Measurements from ENCODE around the gene STK11IP. TPM values are rescaled to one million over a fixed set of nuclear protein-coding genes. Genes with fewer than 3 reads are reported as not detected.

Gene STK11IP
- total RNA-seq, 1 experiment from 2014 or later = 39.9 TPM

DNA sequence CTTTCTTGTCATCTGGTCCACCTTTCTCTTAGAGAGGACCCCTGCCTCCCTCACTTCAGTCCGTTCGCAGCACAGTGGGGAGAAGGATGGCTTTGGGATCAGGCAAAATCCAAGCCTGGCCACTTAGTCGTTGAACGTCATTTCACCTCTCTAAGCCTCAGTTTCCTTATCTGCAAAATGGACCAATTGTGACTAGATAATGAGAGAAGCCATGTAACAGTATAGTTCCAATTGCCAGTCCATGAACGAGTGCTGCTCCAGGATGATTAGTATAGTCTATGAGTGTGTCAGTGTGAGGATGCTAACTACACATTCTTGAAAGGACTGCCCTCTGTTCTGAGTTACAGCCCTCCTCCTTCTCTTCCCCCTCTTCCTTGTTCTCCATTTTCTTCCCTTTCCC is 24.5 kb upstream of the STK11IP start:
- CTCF ChIA-PET = interaction anchor here (0.6 to 4.8 kb wide), 3 partner anchors 12 to 122 kb away, joined by 3 to 66 read pairs (median 4); no protein-coding TSS in a partner anchor
- POLR2A ChIA-PET = no interaction called here
- no peak for TF ChIP-seq FOXJ3 (CRISPR knock-in tag; IDR thresholded peaks at IDR 0.05; ENCODE audit: borderline replicate concordance)
- TF ChIP-seq ZNF121 (CRISPR knock-in tag; IDR thresholded peaks at IDR 0.05) = no peak
- TF ChIP-seq SMAD3 (CRISPR knock-in tag; IDR thresholded peaks at IDR 0.05; ENCODE audit: borderline replicate concordance) = no peak
- TF ChIP-seq TCF7 (CRISPR knock-in tag; IDR thresholded peaks at IDR 0.05; ENCODE audit: low read depth) = no peak
- ATAC-seq (no peak), DNase-seq (ENCODE audit: low spot score) (no peak)
- peaks cover 67% of the 10 kb centered on the region for H3K4me1 Mint-ChIP-seq
- no peak overlapping the region for H3K4me3 Mint-ChIP-seq
- H3K36me3 Mint-ChIP-seq = peaks cover 15% of the 10 kb centered on the region
- H3K27me3 Mint-ChIP-seq (ENCODE audit: low read depth) = peaks cover 32% of the 10 kb centered on the region
- H3K9me3 Mint-ChIP-seq = no peaks in the 10 kb centered on the region
- no peak overlapping the region for H3K27ac Mint-ChIP-seq

DNA sequence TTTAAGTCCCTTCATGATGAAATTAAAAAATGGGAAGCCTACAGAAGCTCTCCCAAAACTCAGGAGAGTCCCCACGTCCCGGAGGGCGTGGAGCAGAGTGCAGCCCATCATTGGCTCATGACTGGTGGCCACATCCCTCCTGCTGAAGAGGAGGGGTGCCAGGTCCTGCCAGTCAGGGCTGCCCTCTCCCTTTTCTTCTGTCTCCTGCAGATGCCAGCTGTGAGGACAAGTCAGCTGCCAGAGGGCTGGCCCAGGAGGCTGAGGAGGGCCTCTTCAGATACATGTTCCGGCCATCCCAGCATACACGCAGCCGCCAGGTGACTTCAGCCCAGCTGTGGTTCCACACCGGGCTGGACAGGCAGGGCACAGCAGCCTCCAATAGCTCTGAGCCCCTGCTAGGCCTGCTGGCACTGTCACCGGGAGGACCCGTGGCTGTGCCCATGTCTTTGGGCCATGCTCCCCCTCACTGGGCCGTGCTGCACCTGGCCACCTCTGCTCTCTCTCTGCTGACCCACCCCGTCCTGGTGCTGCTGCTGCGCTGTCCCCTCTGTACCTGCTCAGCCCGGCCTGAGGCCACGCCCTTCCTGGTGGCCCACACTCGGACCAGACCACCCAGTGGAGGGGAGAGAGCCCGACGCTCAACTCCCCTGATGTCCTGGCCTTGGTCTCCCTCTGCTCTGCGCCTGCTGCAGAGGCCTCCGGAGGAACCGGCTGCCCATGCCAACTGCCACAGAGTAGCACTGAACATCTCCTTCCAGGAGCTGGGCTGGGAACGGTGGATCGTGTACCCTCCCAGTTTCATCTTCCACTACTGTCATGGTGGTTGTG is 23.0 kb upstream of the STK11IP start:
- POLR2A ChIA-PET = no interaction called here
- ATAC-seq = no peak
- TF ChIP-seq, protein P1, sequence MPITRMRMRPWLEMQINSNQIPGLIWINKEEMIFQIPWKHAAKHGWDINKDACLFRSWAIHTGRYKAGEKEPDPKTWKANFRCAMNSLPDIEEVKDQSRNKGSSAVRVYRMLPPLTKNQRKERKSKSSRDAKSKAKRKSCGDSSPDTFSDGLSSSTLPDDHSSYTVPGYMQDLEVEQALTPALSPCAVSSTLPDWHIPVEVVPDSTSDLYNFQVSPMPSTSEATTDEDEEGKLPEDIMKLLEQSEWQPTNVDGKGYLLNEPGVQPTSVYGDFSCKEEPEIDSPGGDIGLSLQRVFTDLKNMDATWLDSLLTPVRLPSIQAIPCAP (CRISPR knock-in tag; IDR thresholded peaks at IDR 0.05) = no peak
- TF ChIP-seq ZNF219 (CRISPR knock-in tag; IDR thresholded peaks at IDR 0.05; ENCODE audit: borderline replicate concordance) = no peak
- TF ChIP-seq, protein P2, sequence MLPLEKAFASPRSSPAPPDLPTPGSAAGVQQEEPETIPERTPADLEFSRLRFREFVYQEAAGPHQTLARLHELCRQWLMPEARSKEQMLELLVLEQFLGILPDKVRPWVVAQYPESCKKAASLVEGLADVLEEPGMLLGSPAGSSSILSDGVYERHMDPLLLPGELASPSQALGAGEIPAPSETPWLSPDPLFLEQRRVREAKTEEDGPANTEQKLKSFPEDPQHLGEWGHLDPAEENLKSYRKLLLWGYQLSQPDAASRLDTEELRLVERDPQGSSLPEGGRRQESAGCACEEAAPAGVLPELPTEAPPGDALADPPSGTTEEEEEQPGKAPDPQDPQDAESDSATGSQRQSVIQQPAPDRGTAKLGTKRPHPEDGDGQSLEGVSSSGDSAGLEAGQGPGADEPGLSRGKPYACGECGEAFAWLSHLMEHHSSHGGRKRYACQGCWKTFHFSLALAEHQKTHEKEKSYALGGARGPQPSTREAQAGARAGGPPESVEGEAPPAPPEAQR (CRISPR knock-in tag; IDR thresholded peaks at IDR 0.05) = no peak
- TF ChIP-seq, protein P3, sequence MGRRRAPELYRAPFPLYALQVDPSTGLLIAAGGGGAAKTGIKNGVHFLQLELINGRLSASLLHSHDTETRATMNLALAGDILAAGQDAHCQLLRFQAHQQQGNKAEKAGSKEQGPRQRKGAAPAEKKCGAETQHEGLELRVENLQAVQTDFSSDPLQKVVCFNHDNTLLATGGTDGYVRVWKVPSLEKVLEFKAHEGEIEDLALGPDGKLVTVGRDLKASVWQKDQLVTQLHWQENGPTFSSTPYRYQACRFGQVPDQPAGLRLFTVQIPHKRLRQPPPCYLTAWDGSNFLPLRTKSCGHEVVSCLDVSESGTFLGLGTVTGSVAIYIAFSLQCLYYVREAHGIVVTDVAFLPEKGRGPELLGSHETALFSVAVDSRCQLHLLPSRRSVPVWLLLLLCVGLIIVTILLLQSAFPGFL (CRISPR knock-in tag; IDR thresholded peaks at IDR 0.05; ENCODE audit: borderline replicate concordance) = no peak
- TF ChIP-seq, protein P4, sequence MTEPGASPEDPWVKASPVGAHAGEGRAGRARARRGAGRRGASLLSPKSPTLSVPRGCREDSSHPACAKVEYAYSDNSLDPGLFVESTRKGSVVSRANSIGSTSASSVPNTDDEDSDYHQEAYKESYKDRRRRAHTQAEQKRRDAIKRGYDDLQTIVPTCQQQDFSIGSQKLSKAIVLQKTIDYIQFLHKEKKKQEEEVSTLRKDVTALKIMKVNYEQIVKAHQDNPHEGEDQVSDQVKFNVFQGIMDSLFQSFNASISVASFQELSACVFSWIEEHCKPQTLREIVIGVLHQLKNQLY (CRISPR knock-in tag; IDR thresholded peaks at IDR 0.05) = no peak
- TF ChIP-seq NFATC4 (CRISPR knock-in tag; IDR thresholded peaks at IDR 0.05) = no peak
- no peak for TF ChIP-seq CBFB (CRISPR knock-in tag; IDR thresholded peaks at IDR 0.05; ENCODE audit: low read depth)
- TF ChIP-seq ZNF317 (CRISPR knock-in tag; IDR thresholded peaks at IDR 0.05; ENCODE audit: borderline replicate concordance, low read depth) = no peak
- Mint-ChIP-seq H3K27me3 (ENCODE audit: low read depth) (peaks cover 30% of the 10 kb centered on the region), H3K9me3 (no peaks in the 10 kb centered on the region), H3K36me3 (peaks cover 3% of the 10 kb centered on the region), H3K27ac (no peak overlapping the region; the same call in 1 of the 2 replicates), H3K4me3 (no peak overlapping the region), H3K4me1 (peaks cover 65% of the 10 kb centered on the region)
- CTCF ChIA-PET = interaction anchor here (0.9 to 4.8 kb wide), 2 partner anchors 14 to 21 kb away, joined by 3 to 66 read pairs; no protein-coding TSS in a partner anchor
- no peak for DNase-seq (ENCODE audit: low spot score)

DNA sequence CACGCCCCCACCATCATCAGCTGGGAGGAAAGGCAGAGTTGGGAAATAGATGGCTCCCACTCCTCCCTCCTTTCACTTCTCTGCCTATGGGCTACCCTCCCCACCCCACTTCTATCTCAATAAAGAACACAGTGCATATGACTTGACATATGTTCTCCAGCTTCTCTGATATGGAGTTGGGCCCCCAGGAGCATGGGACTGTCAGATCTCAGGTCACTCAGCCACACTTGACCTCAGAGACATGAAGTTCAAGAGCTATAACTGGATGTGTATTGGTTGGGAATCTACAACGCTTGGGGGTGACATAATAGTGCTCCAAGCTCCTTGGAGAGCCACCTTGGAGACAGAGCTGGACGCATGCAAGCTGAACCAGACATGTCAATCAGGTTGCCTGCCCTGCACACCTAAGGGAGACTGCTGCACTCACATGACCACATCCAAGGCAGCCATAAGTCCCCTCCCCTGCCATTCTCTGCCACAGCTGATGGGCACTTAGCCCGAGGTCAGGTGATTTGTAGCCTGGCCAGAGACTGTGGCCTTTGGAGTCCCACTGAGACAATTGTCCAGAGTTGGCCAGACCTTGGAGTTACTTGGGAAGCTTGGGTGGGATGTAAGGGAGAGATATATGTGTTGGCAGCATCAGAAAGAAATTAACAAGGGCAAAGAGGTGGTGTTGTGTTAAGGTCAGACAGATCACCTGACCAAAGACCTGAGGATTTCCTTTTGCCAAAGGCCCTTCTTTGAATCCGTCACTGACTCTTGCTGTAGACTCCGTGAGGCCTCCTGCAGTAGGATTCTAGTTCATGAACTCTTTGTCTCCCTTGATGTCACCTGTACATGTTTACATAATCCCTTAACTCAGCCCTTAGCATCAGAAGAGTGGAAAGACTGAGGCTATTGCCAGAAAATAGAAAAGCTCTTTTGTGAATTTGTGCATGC is 21.8 kb upstream of the STK11IP start:
- POLR2A ChIA-PET = interaction anchor here (1.0 kb wide), 1 partner anchor 90 kb away, joined by 3 read pairs; no protein-coding TSS in a partner anchor
- H3K4me1 Mint-ChIP-seq = peaks cover 60% of the 10 kb centered on the region
- no peak overlapping the region for H3K27ac Mint-ChIP-seq
- CTCF ChIA-PET = interaction anchor here (0.9 to 4.9 kb wide), 5 partner anchors 15 to 46 kb away, joined by 3 to 44 read pairs (median 4); no protein-coding TSS in a partner anchor
- H3K9me3 Mint-ChIP-seq = no peaks in the 10 kb centered on the region
- peaks cover 26% of the 10 kb centered on the region for H3K27me3 Mint-ChIP-seq (ENCODE audit: low read depth)
- ATAC-seq = no peak
- TF ChIP-seq OVOL2 (CRISPR knock-in tag; IDR thresholded peaks at IDR 0.05; ENCODE audit: borderline replicate concordance) = no peak
- TF ChIP-seq NFYB (CRISPR knock-in tag; conservative IDR thresholded peaks at IDR 0.05; ENCODE audit: low read depth) = no peak
- TF ChIP-seq SMAD4 (CRISPR knock-in tag; IDR thresholded peaks at IDR 0.05) = no peak
- TF ChIP-seq, protein P5, sequence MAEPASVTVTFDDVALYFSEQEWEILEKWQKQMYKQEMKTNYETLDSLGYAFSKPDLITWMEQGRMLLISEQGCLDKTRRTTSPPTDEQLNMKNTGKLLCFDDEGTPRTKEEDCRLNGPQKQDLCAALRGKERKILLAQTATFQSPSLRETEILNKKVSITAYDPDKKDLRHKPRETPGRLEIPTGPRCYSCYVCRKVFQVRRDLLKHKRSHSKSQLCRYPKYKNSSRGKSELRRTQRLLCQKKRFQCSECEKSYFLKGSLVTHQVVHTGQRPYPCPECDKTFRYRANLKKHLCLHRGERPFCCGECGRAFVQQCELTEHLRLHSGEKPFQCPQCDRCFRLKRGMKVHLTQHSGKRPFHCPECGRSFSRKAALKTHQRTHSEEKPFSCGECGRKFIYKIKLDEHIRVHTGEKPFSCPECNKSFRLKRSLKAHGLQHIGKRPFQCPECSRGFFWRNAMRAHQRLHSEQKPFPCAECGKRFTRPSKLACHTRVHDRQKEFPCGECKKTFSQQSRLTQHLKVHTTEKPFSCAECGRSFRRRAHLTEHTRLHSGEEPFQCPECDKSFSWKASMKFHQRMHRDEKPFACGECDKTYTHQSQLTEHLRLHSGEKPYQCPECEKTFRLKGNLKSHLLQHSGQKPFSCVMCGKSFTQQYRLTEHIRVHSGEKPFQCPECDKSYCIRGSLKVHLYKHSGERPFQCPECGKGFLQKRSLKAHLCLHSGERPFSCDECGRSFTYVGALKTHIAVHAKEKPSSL (CRISPR knock-in tag; conservative IDR thresholded peaks at IDR 0.05) = no peak
- TF ChIP-seq SMAD3 (CRISPR knock-in tag; IDR thresholded peaks at IDR 0.05; ENCODE audit: borderline replicate concordance) = no peak
- TF ChIP-seq, protein P6, sequence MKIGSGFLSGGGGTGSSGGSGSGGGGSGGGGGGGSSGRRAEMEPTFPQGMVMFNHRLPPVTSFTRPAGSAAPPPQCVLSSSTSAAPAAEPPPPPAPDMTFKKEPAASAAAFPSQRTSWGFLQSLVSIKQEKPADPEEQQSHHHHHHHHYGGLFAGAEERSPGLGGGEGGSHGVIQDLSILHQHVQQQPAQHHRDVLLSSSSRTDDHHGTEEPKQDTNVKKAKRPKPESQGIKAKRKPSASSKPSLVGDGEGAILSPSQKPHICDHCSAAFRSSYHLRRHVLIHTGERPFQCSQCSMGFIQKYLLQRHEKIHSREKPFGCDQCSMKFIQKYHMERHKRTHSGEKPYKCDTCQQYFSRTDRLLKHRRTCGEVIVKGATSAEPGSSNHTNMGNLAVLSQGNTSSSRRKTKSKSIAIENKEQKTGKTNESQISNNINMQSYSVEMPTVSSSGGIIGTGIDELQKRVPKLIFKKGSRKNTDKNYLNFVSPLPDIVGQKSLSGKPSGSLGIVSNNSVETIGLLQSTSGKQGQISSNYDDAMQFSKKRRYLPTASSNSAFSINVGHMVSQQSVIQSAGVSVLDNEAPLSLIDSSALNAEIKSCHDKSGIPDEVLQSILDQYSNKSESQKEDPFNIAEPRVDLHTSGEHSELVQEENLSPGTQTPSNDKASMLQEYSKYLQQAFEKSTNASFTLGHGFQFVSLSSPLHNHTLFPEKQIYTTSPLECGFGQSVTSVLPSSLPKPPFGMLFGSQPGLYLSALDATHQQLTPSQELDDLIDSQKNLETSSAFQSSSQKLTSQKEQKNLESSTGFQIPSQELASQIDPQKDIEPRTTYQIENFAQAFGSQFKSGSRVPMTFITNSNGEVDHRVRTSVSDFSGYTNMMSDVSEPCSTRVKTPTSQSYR (CRISPR knock-in tag; IDR thresholded peaks at IDR 0.05) = no peak
- no peak overlapping the region for H3K4me3 Mint-ChIP-seq
- DNase-seq (ENCODE audit: low spot score) = no peak
- H3K36me3 Mint-ChIP-seq = no peaks in the 10 kb centered on the region
